Mesothelial cell of epicardium (in vitro differentiated cells): ENCODE data around the gene GNG5. TPM values are rescaled to one million over a fixed set of nuclear protein-coding genes. Genes with fewer than 3 reads are reported as not detected.
"Not testable (repeated sequence)": the region's sequence is repeated elsewhere in the genome, so short reads cannot be mapped to it uniquely, and the experiment has no call there.

Source experiments
- DNase-seq, 2 experiments: peaks; one replicate each; pipeline ENCODE4 v3.0.0; 2021; ENCODE audit warnings: low spot score in 2 of 2; ENCODE audit not compliant: unreplicated experiment in 2 of 2
- H3K27ac Mint-ChIP-seq: 2 replicates; pipeline ENCODE4 v1.8.0; 2021; ENCODE audit warnings: mixed read lengths
- H3K27me3 Mint-ChIP-seq: 2 replicates; pipeline ENCODE4 v1.8.0; 2021; ENCODE audit warnings: low read depth, mixed read lengths
- H3K36me3 Mint-ChIP-seq: 2 replicates; pipeline ENCODE4 v1.8.0; 2021; ENCODE audit warnings: mixed read lengths
- H3K4me1 Mint-ChIP-seq: 2 replicates; pipeline ENCODE4 v1.8.0; 2021; ENCODE audit warnings: mixed read lengths
- H3K4me3 Mint-ChIP-seq: 2 replicates; pipeline ENCODE4 v1.8.0; 2021; ENCODE audit warnings: mild to moderate bottlenecking, moderate library complexity, mixed read lengths
- H3K9me3 Mint-ChIP-seq: 2 replicates; pipeline ENCODE4 v1.8.0; 2021; ENCODE audit warnings: mixed read lengths
- CTCF ChIP-seq: fragments of 200-600 bp; sonication (generic); IDR thresholded peaks from one replicate; pipeline ENCODE4 v1.5.0; 2021; ENCODE audit warnings: antibody characterized with exemption; ENCODE audit not compliant: unreplicated experiment
- total RNA-seq: library from RNA; stranded (reverse); gene quantifications from 3 replicates; pipeline ENCODE4 v1.2.1, GENCODE V29; 2021

The GNG5 gene
- total RNA-seq, 1 donor from 2014 or later: 93.7 TPM

- DNase-seq: no peak
- Mint-ChIP-seq H3K9me3 (peaks cover 21% of the 10 kb centered on the region), H3K27ac (no peak overlapping the region), H3K27me3 (no peaks in the 10 kb centered on the region), H3K36me3 (peaks cover 17% of the 10 kb centered on the region), H3K4me3 (no peak overlapping the region), H3K4me1 (peaks cover 17% of the 10 kb centered on the region)
- no peak for TF ChIP-seq CTCF
Measured at GRCh38 chr1:84508510-84508909, 2.1 kb upstream of the GNG5 start.

- H3K27me3 Mint-ChIP-seq, H3K27ac Mint-ChIP-seq, DNase-seq, H3K4me3 Mint-ChIP-seq: not testable (repeated sequence)
- Mint-ChIP-seq H3K9me3 (peaks cover 21% of the 10 kb centered on the region), H3K4me1 (peaks cover 23% of the 10 kb centered on the region), H3K36me3 (peaks cover 17% of the 10 kb centered on the region)
Measured at GRCh38 chr1:84507887-84508286, 1.5 kb upstream of the GNG5 start.

- H3K4me3 Mint-ChIP-seq: peak overlapping the region; percentile 96
- no peak for TF ChIP-seq CTCF
- H3K4me1 Mint-ChIP-seq: peaks cover 25% of the 10 kb centered on the region
- no peaks in the 10 kb centered on the region for H3K27me3 Mint-ChIP-seq
- DNase-seq: no peak
- peaks cover 17% of the 10 kb centered on the region for H3K36me3 Mint-ChIP-seq
- peaks cover 21% of the 10 kb centered on the region for H3K9me3 Mint-ChIP-seq
- H3K27ac Mint-ChIP-seq: peak overlapping the region; percentile 99
Measured at GRCh38 chr1:84506729-84507453, 510 bp upstream of the GNG5 start.

- Mint-ChIP-seq H3K4me1 (peaks cover 33% of the 10 kb centered on the region), H3K36me3 (peaks cover 19% of the 10 kb centered on the region), H3K27me3 (no peaks in the 10 kb centered on the region), H3K9me3 (peaks cover 18% of the 10 kb centered on the region), H3K4me3 (peak overlapping the region; percentile 96), H3K27ac (peak overlapping the region; percentile 99)
- TF ChIP-seq CTCF: no peak
- no peak for DNase-seq
Measured at GRCh38 chr1:84505493-84506001, 834 bp downstream of the GNG5 start.

GRCh38 chr1:84504580-84505492 is 1.5 kb downstream of the GNG5 start:
- Mint-ChIP-seq H3K4me3 (peak overlapping the region; percentile 96), H3K27me3 (no peaks in the 10 kb centered on the region), H3K27ac (peak overlapping the region; percentile 98), H3K4me1 (peaks cover 33% of the 10 kb centered on the region), H3K9me3 (peaks cover 11% of the 10 kb centered on the region), H3K36me3 (peaks cover 18% of the 10 kb centered on the region)
- no peak for DNase-seq
- no peak for TF ChIP-seq CTCF

GRCh38 chr1:84502927-84503326 is 3.5 kb downstream of the GNG5 start:
- Mint-ChIP-seq H3K36me3 (peaks cover 13% of the 10 kb centered on the region), H3K27me3 (no peaks in the 10 kb centered on the region), H3K27ac (no peak overlapping the region), H3K9me3 (no peaks in the 10 kb centered on the region), H3K4me3 (no peak overlapping the region), H3K4me1 (peaks cover 33% of the 10 kb centered on the region)
- no peak for DNase-seq
- TF ChIP-seq CTCF: no peak
